H9 (cell line): ENCODE results near the gene SPRR4. TPM values are rescaled to one million over a fixed set of nuclear protein-coding genes. Genes with fewer than 3 reads are reported as not detected.

Source experiments
- DNase-seq: peaks from one replicate; pipeline ENCODE4 v3.0.0-alpha.2; 2017
- H2AFZ ChIP-seq: one replicate; pipeline ENCODE4 v1.6.1; 2013; ENCODE audit warnings: mild to moderate bottlenecking, low read length, control low read depth, moderate library complexity
- H2AK5ac ChIP-seq: 2 replicates; pipeline ENCODE4 v1.6.1; 2013; ENCODE audit warnings: low read length, control low read depth, mixed read lengths; ENCODE audit not compliant: insufficient read length
- H2BK120ac ChIP-seq: one replicate; pipeline ENCODE4 v1.6.1; 2013; ENCODE audit warnings: low read depth, mild to moderate bottlenecking, low read length, control low read depth, inconsistent platforms; ENCODE audit not compliant: poor library complexity, severe bottlenecking
- H2BK12ac ChIP-seq: 2 replicates; pipeline ENCODE4 v1.6.1; 2013; ENCODE audit warnings: low read length, control low read depth, mixed read lengths, low read depth; ENCODE audit not compliant: insufficient read length
- H2BK15ac ChIP-seq: 2 replicates; pipeline ENCODE4 v1.6.1; 2013; ENCODE audit warnings: low read depth, low read length, control low read depth
- H2BK20ac ChIP-seq: one replicate; pipeline ENCODE4 v1.6.1; 2013; ENCODE audit warnings: low read depth, mild to moderate bottlenecking, low read length, control low read depth, inconsistent platforms; ENCODE audit not compliant: poor library complexity, severe bottlenecking
- H2BK5ac ChIP-seq: 2 replicates; pipeline ENCODE4 v1.6.1; 2013; ENCODE audit warnings: low read length, control low read depth, mixed read lengths; ENCODE audit not compliant: insufficient read length
- H3K14ac ChIP-seq: 2 replicates; pipeline ENCODE4 v1.6.1; 2013; ENCODE audit warnings: low read length, control low read depth; ENCODE audit not compliant: insufficient read depth
- H3K18ac ChIP-seq: 2 replicates; pipeline ENCODE4 v1.6.1; 2013; ENCODE audit warnings: low read depth, mild to moderate bottlenecking, mixed read lengths, low read length, control low read depth; ENCODE audit not compliant: insufficient read length
- H3K23ac ChIP-seq: 2 replicates; pipeline ENCODE4 v1.6.1; 2013; ENCODE audit warnings: low read length, control low read depth, mixed read lengths, low read depth; ENCODE audit not compliant: insufficient read length
- H3K23me2 ChIP-seq: 2 replicates; pipeline ENCODE4 v1.6.1; 2013; ENCODE audit warnings: low read depth, mild to moderate bottlenecking, mixed read lengths, low read length, control low read depth; ENCODE audit not compliant: insufficient read length, poor library complexity, severe bottlenecking
- H3K27ac ChIP-seq: 2 replicates; pipeline ENCODE4 v1.5.1; 2013; ENCODE audit warnings: low read length, control low read depth, mixed read lengths, low read depth; ENCODE audit not compliant: insufficient read length
- H3K27me3 ChIP-seq: 2 replicates; pipeline ENCODE4 v1.6.1; 2013; ENCODE audit warnings: low read length, control low read depth, inconsistent platforms; ENCODE audit not compliant: insufficient read depth
- H3K4ac ChIP-seq: 2 replicates; pipeline ENCODE4 v1.6.1; 2013; ENCODE audit warnings: low read depth, mild to moderate bottlenecking, control low read depth, inconsistent platforms, low read length, moderate library complexity
- H3K4me1 ChIP-seq: 2 replicates; pipeline ENCODE4 v1.6.1; 2013; ENCODE audit warnings: low read length, control low read depth, inconsistent platforms; ENCODE audit not compliant: insufficient read depth
- H3K4me2 ChIP-seq: 2 replicates; pipeline ENCODE4 v1.6.1; 2013; ENCODE audit warnings: low read length, control low read depth, mixed read lengths; ENCODE audit not compliant: insufficient read length, insufficient read depth
- H3K56ac ChIP-seq: 2 replicates; pipeline ENCODE4 v1.6.1; 2013; ENCODE audit warnings: low read depth, mild to moderate bottlenecking, mixed read lengths, low read length, control low read depth; ENCODE audit not compliant: insufficient read length
- H3K79me1 ChIP-seq: 2 replicates; pipeline ENCODE4 v1.6.1; 2013; ENCODE audit warnings: low read depth, mild to moderate bottlenecking, moderate library complexity, low read length, control low read depth, inconsistent platforms; ENCODE audit not compliant: insufficient read depth, poor library complexity, severe bottlenecking
- H3K79me2 ChIP-seq: 2 replicates; pipeline ENCODE4 v1.6.1; 2013; ENCODE audit warnings: low read length, control low read depth, inconsistent platforms; ENCODE audit not compliant: insufficient read depth
- H3K9ac ChIP-seq: 2 replicates; pipeline ENCODE4 v1.6.1; 2013; ENCODE audit warnings: low read length, control low read depth, mixed read lengths; ENCODE audit not compliant: insufficient read length; ENCODE audit errors: extremely low read depth
- H3K9me3 ChIP-seq: one replicate; pipeline ENCODE4 v1.6.1; 2013; ENCODE audit warnings: low read depth, low read length, inconsistent platforms; ENCODE audit not compliant: control insufficient read depth
- H3T11ph ChIP-seq: one replicate; pipeline ENCODE4 v1.6.1; 2013; ENCODE audit warnings: mild to moderate bottlenecking, low read length, control low read depth, inconsistent platforms
- H4K20me1 ChIP-seq: one replicate; pipeline ENCODE4 v1.6.1; 2013; ENCODE audit not compliant: control insufficient read depth, insufficient read length, insufficient read depth
- H4K5ac ChIP-seq: 2 replicates; pipeline ENCODE4 v1.6.1; 2013; ENCODE audit warnings: low read depth, mild to moderate bottlenecking, mixed read lengths, low read length, control low read depth; ENCODE audit not compliant: insufficient read length
- H4K8ac ChIP-seq: replicated peaks from 2 replicates; pipeline ENCODE4 v1.6.1; 2013; ENCODE audit warnings: low read length, control low read depth, mixed read lengths, low read depth; ENCODE audit not compliant: insufficient read length
- H4K91ac ChIP-seq: 2 replicates; pipeline ENCODE4 v1.6.1; 2013; ENCODE audit warnings: low read depth, mild to moderate bottlenecking, moderate library complexity, mixed read lengths, low read length, control low read depth; ENCODE audit not compliant: insufficient read length
- H3K27ac Mint-ChIP-seq, 3 experiments: 2 replicates in 2 of 3; 3 replicates in 1 of 3; pipeline ENCODE4 v1.8.0; 2020 to 2021; ENCODE audit warnings: mixed read lengths in 3 of 3, mild to moderate bottlenecking in 1 of 3, moderate library complexity in 1 of 3
- H3K27me3 Mint-ChIP-seq: 2 replicates; pipeline ENCODE4 v1.8.0; 2021; ENCODE audit warnings: low read depth, mild to moderate bottlenecking, moderate library complexity, mixed read lengths
- H3K36me3 Mint-ChIP-seq, 3 experiments: 2 replicates in 2 of 3; 3 replicates in 1 of 3; pipeline ENCODE4 v1.8.0; 2020 to 2021; ENCODE audit warnings: low read depth in 3 of 3, mixed read lengths in 3 of 3; ENCODE audit not compliant: insufficient read depth in 1 of 3
- H3K4me1 Mint-ChIP-seq, 2 experiments: 2 replicates each; pipeline ENCODE4 v1.8.0; 2020; ENCODE audit warnings: mixed read lengths in 2 of 2
- H3K4me3 Mint-ChIP-seq, 2 experiments: 2 replicates in 1 of 2; 3 replicates in 1 of 2; pipeline ENCODE4 v1.8.0; 2020 to 2021; ENCODE audit warnings: mild to moderate bottlenecking in 2 of 2, mixed read lengths in 2 of 2, moderate library complexity in 1 of 2
- H3K9me3 Mint-ChIP-seq, 2 experiments: 2 replicates in 1 of 2; 3 replicates in 1 of 2; pipeline ENCODE4 v1.8.0; 2020; ENCODE audit warnings: mild to moderate bottlenecking in 2 of 2, mixed read lengths in 2 of 2, moderate library complexity in 1 of 2
- WGBS: extraction: QIAGEN DNeasy Blood & Tissue Kit; methylation state at CpG from one replicate; pipeline ENCODE4 v1.1.7; 2013; ENCODE audit warnings: missing lambda C conversion rate, low lambda C conversion rate, mixed read lengths; ENCODE audit not compliant: insufficient read length; ENCODE audit errors: extremely low coverage; 5-methylcytosine and 5-hydroxymethylcytosine counted together
- total RNA-seq: library from RNA; stranded (reverse); gene quantifications from 2 replicates; pipeline ENCODE4 v1.2.1, GENCODE V29; 2021
- TF ChIP-seq, protein P1 (sequence below): fragments of 200-600 bp; sonication (generic); conservative IDR thresholded peaks from 3 replicates; pipeline ENCODE4 v1.8.0; 2021; ENCODE audit warnings: antibody characterized with exemption, mild to moderate bottlenecking

SPRR4 gene
- total RNA-seq, 1 experiment from 2014 or later, result not detected

GRCh38 chr1:152965853-152966252 lies 4.6 kb upstream of the SPRR4 start:
- H3K27me3 Mint-ChIP-seq, result peaks cover 4% of the 10 kb centered on the region
- no peaks in the 10 kb centered on the region for H3K79me1 ChIP-seq
- H2AFZ ChIP-seq, result no peak overlapping the region
- no peak overlapping the region for H4K91ac ChIP-seq
- H3K79me2 ChIP-seq, result no peaks in the 10 kb centered on the region
- no peak overlapping the region for H3K4ac ChIP-seq
- no peak overlapping the region for H3K56ac ChIP-seq
- no peaks in the 10 kb centered on the region for H3K27me3 ChIP-seq
- no peaks in the 10 kb centered on the region for H3K23me2 ChIP-seq
- H3K4me2 ChIP-seq, result no peak overlapping the region
- no peak overlapping the region for H3K18ac ChIP-seq
- no peak overlapping the region for H3K27ac Mint-ChIP-seq
- no peaks in the 10 kb centered on the region for H3K4me1 Mint-ChIP-seq
- H3T11ph ChIP-seq, result no peak overlapping the region
- TF ChIP-seq, protein P1, sequence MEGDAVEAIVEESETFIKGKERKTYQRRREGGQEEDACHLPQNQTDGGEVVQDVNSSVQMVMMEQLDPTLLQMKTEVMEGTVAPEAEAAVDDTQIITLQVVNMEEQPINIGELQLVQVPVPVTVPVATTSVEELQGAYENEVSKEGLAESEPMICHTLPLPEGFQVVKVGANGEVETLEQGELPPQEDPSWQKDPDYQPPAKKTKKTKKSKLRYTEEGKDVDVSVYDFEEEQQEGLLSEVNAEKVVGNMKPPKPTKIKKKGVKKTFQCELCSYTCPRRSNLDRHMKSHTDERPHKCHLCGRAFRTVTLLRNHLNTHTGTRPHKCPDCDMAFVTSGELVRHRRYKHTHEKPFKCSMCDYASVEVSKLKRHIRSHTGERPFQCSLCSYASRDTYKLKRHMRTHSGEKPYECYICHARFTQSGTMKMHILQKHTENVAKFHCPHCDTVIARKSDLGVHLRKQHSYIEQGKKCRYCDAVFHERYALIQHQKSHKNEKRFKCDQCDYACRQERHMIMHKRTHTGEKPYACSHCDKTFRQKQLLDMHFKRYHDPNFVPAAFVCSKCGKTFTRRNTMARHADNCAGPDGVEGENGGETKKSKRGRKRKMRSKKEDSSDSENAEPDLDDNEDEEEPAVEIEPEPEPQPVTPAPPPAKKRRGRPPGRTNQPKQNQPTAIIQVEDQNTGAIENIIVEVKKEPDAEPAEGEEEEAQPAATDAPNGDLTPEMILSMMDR, result no peak
- H3K36me3 Mint-ChIP-seq, result no peaks in the 10 kb centered on the region
- no peak for DNase-seq
- H3K27ac ChIP-seq, result no peak overlapping the region
- H3K9me3 ChIP-seq, result no peaks in the 10 kb centered on the region
- H2BK120ac ChIP-seq, result no peak overlapping the region
- H4K5ac ChIP-seq, result no peak overlapping the region
- H2BK15ac ChIP-seq, result no peak overlapping the region
- no peak overlapping the region for H3K4me3 Mint-ChIP-seq
- no peak overlapping the region for H2AK5ac ChIP-seq
- H4K20me1 ChIP-seq, result no peaks in the 10 kb centered on the region
- H2BK5ac ChIP-seq, result no peak overlapping the region
- no peak overlapping the region for H2BK20ac ChIP-seq
- no peak overlapping the region for H3K9ac ChIP-seq
- H3K14ac ChIP-seq, result no peak overlapping the region
- H2BK12ac ChIP-seq, result no peak overlapping the region
- no peaks in the 10 kb centered on the region for H3K4me1 ChIP-seq
- no CpG with 5 or more reads among the region's 4 CpGs for WGBS
- H4K8ac ChIP-seq, result no peak overlapping the region
- no peak overlapping the region for H3K23ac ChIP-seq
- H3K9me3 Mint-ChIP-seq, result peaks cover 0 to 12% of the 10 kb centered on the region in 2 experiments
